Right cardiac atrium (tissue), 5 donors: ENCODE results near the gene TRPM1. TPM values are rescaled to one million over a fixed set of nuclear protein-coding genes. Genes with fewer than 3 reads are reported as not detected.

ENCODE experiments used
- microRNA-seq, 2 donors: library from miRNA; unstranded; fragments of <30 nt; microRNA quantifications; one replicate each; pipeline ENCODE4 v1.2.0, GENCODE V29; 2020 to 2021
- polyA plus RNA-seq: library from polyadenylated mRNA; stranded (reverse); fragments of 200-250 nt; gene quantifications from one replicate; pipeline ENCODE4 v1.2.3, GENCODE V29; 2013
- total RNA-seq, 4 donors: library from RNA; stranded (reverse); fragmentation: NEBNext Ultra II Directional; extraction: Animal tissue kit (Norgen Biotek cat#: 25700); gene quantifications; one replicate each; pipeline ENCODE4 v1.2.1, GENCODE V29; 2021
- donor health status: healthy with polysubstance abuse.
- donor health status: DM: no; HTN: yes; CAD: no.
- donor health status: DM: no; HTN: no; CAD: no.
- donor health status: DM: no; HTN: yes; CAD: no; lungs with severe emphysema.
- donor health status: DM: yes; HTN: yes; CAD: no.

The TRPM1 gene
- total and polyA plus RNA-seq, 5 donors: 0.14 TPM; not detected in 4

Small RNA genes lying within 50 kb of the gene (microRNA-seq; reads per million reads assigned to microRNA genes)
- 0 to 0.42 reads per million in 2 donors for gene MIR211

Other genes with a start within 250 kb of the TRPM1 start
- 10 to 100 TPM in 3 of 4 donors, 1 to 10 TPM in 1; 9.2 to 24.4 (median 22.9) TPM for gene FAN1, start 197.8 kb downstream of the TRPM1 start, total RNA-seq
- 13.0 TPM for gene FAN1, start 197.8 kb downstream of the TRPM1 start, polyA plus RNA-seq
- 10 to 100 TPM; 14.8 to 29.5 (median 28.3) TPM for gene MTMR10, start 110.1 kb downstream of the TRPM1 start, total RNA-seq
- 12.7 TPM for gene MTMR10, start 110.1 kb downstream of the TRPM1 start, polyA plus RNA-seq
- gene KLF13, start 225.1 kb upstream of the TRPM1 start, total RNA-seq: 100 to 1,000 TPM in 2 of 4 donors, 10 to 100 TPM in 2; 42.3 to 108 (median 88.2) TPM
- 52.7 TPM for gene KLF13, start 225.1 kb upstream of the TRPM1 start, polyA plus RNA-seq